ENCODE measurements around the gene CACNA1D.

The CACNA1D gene

GRCh38 chr3:53803816-53804695, 309.6 kb downstream of the CACNA1D start:
- Histone ChIP-seq H2AFZ (ENCODE audit: low read depth, low read length, severe bottlenecking) (no peak overlapping the region), H3K9me3 (ENCODE audit: insufficient read depth, low read length) (no peaks in the 10 kb centered on the region), H3K4me2 (ENCODE audit: low read depth, low read length, poor library complexity, severe bottlenecking) (no peak overlapping the region), H3K9ac (ENCODE audit: low read length) (no peak overlapping the region), H3K27ac (ENCODE audit: low read depth, low read length) (no peak overlapping the region), H3K36me3 (ENCODE audit: low read length) (no peaks in the 10 kb centered on the region), H3K27me3 (ENCODE audit: low read length) (no peaks in the 10 kb centered on the region), H3K4me3 (ENCODE audit: insufficient read depth, low read length, poor library complexity, severe bottlenecking) (no peak overlapping the region), H4K20me1 (ENCODE audit: low read depth, low read length) (no peaks in the 10 kb centered on the region), H3F3A (ENCODE audit: insufficient read depth) (no peaks in the 10 kb centered on the region), H3K79me2 (ENCODE audit: insufficient read depth, low read length) (no peaks in the 10 kb centered on the region), H3K9me2 (replicated peaks; ENCODE audit: insufficient read depth, low read length) (no peaks in the 10 kb centered on the region)
- TF ChIP-seq EZH2phosphoT487 (conservative IDR thresholded peaks at IDR 0.05; ENCODE audit: low read length) (no peak), CTCF (IDR thresholded peaks at IDR 0.05; ENCODE audit: insufficient read depth, low read length, poor library complexity, severe bottlenecking) (no peak)

GRCh38 chr3:53804697-53805462, 310.5 kb downstream of the CACNA1D start:
- Histone ChIP-seq H3K4me3 (ENCODE audit: insufficient read depth, low read length, poor library complexity, severe bottlenecking) (no peak overlapping the region), H4K20me1 (ENCODE audit: low read depth, low read length) (no peaks in the 10 kb centered on the region), H3K9ac (ENCODE audit: low read length) (no peak overlapping the region), H3K4me2 (ENCODE audit: low read depth, low read length, poor library complexity, severe bottlenecking) (no peak overlapping the region), H3K9me2 (replicated peaks; ENCODE audit: insufficient read depth, low read length) (no peaks in the 10 kb centered on the region), H3K36me3 (ENCODE audit: low read length) (no peaks in the 10 kb centered on the region), H3K27ac (ENCODE audit: low read depth, low read length) (no peak overlapping the region), H2AFZ (ENCODE audit: low read depth, low read length, severe bottlenecking) (no peak overlapping the region), H3K79me2 (ENCODE audit: insufficient read depth, low read length) (no peaks in the 10 kb centered on the region), H3K27me3 (ENCODE audit: low read length) (no peaks in the 10 kb centered on the region), H3K9me3 (ENCODE audit: insufficient read depth, low read length) (no peaks in the 10 kb centered on the region), H3F3A (ENCODE audit: insufficient read depth) (no peaks in the 10 kb centered on the region)
- TF ChIP-seq CTCF (IDR thresholded peaks at IDR 0.05; ENCODE audit: insufficient read depth, low read length, poor library complexity, severe bottlenecking) (no peak), EZH2phosphoT487 (conservative IDR thresholded peaks at IDR 0.05; ENCODE audit: low read length) (no peak)

- no peak overlapping the region for H3K9ac ChIP-seq (ENCODE audit: low read length)
- H4K20me1 ChIP-seq (ENCODE audit: low read depth, low read length), result no peaks in the 10 kb centered on the region
- H3K27ac ChIP-seq (ENCODE audit: low read depth, low read length), result no peak overlapping the region
- H3K9me3 ChIP-seq (ENCODE audit: insufficient read depth, low read length), result no peaks in the 10 kb centered on the region
- H3K4me3 ChIP-seq (ENCODE audit: insufficient read depth, low read length, poor library complexity, severe bottlenecking), result no peak overlapping the region
- no peaks in the 10 kb centered on the region for H3K9me2 ChIP-seq (replicated peaks; ENCODE audit: insufficient read depth, low read length)
- H3K36me3 ChIP-seq (ENCODE audit: low read length), result no peaks in the 10 kb centered on the region
- no peak overlapping the region for H3K4me2 ChIP-seq (ENCODE audit: low read depth, low read length, poor library complexity, severe bottlenecking)
- no peaks in the 10 kb centered on the region for H3K27me3 ChIP-seq (ENCODE audit: low read length)
- H3F3A ChIP-seq (ENCODE audit: insufficient read depth), result no peaks in the 10 kb centered on the region
- no peak for TF ChIP-seq CTCF (IDR thresholded peaks at IDR 0.05; ENCODE audit: insufficient read depth, low read length, poor library complexity, severe bottlenecking)
- TF ChIP-seq EZH2phosphoT487 (conservative IDR thresholded peaks at IDR 0.05; ENCODE audit: low read length), result no peak
- no peaks in the 10 kb centered on the region for H3K79me2 ChIP-seq (ENCODE audit: insufficient read depth, low read length)
- H2AFZ ChIP-seq (ENCODE audit: low read depth, low read length, severe bottlenecking), result no peak overlapping the region
These were observed 311.2 kb downstream of the CACNA1D start for GRCh38 chr3:53805463-53806159.

Measured in SU-DHL-6 (cell line).